ENCODE data around the gene HMGXB4. TPM values are rescaled to one million over a fixed set of nuclear protein-coding genes. Genes with fewer than 3 reads are reported as not detected.
A peak's percentile ranks its signal among the peaks of the same experiment; 100 is the strongest.

The HMGXB4 gene
- total RNA-seq, 1 donor from 2014 or later: 21.4 TPM

GRCh38 chr22:35253946-35254345, 3.3 kb upstream of the HMGXB4 start:
- Mint-ChIP-seq H3K27ac (ENCODE audit: unreplicated experiment) (no peak overlapping the region), H3K36me3 (ENCODE audit: low read depth, unreplicated experiment) (no peaks in the 10 kb centered on the region), H3K4me1 (ENCODE audit: unreplicated experiment) (peaks cover 6% of the 10 kb centered on the region), H3K4me3 (ENCODE audit: unreplicated experiment) (no peak overlapping the region), H3K9me3 (ENCODE audit: unreplicated experiment) (no peaks in the 10 kb centered on the region), H3K27me3 (ENCODE audit: unreplicated experiment) (peaks cover 1% of the 10 kb centered on the region)
- no peak for DNase-seq (ENCODE audit: low spot score)
- no peak for TF ChIP-seq CTCF (IDR thresholded peaks at IDR 0.05; ENCODE audit: unreplicated experiment)

GRCh38 chr22:35257002-35257320, 332 bp upstream of the HMGXB4 start:
- Mint-ChIP-seq H3K4me1 (ENCODE audit: unreplicated experiment) (peaks cover 6% of the 10 kb centered on the region), H3K27me3 (ENCODE audit: unreplicated experiment) (peaks cover 1% of the 10 kb centered on the region), H3K4me3 (ENCODE audit: unreplicated experiment) (peak overlapping the region; percentile 85), H3K9me3 (ENCODE audit: unreplicated experiment) (no peaks in the 10 kb centered on the region), H3K27ac (ENCODE audit: unreplicated experiment) (peak overlapping the region; percentile 68), H3K36me3 (ENCODE audit: low read depth, unreplicated experiment) (no peaks in the 10 kb centered on the region)
- DNase-seq (ENCODE audit: low spot score): no peak
- TF ChIP-seq CTCF (IDR thresholded peaks at IDR 0.05; ENCODE audit: unreplicated experiment): no peak

GRCh38 chr22:35258191-35258988, 1.1 kb downstream of the HMGXB4 start:
- Mint-ChIP-seq H3K36me3 (ENCODE audit: low read depth, unreplicated experiment) (no peaks in the 10 kb centered on the region), H3K4me3 (ENCODE audit: unreplicated experiment) (peak overlapping the region; percentile 94), H3K4me1 (ENCODE audit: unreplicated experiment) (peaks cover 6% of the 10 kb centered on the region), H3K9me3 (ENCODE audit: unreplicated experiment) (no peaks in the 10 kb centered on the region), H3K27me3 (ENCODE audit: unreplicated experiment) (peaks cover 1% of the 10 kb centered on the region), H3K27ac (ENCODE audit: unreplicated experiment) (peak overlapping the region; percentile 80)
- DNase-seq (ENCODE audit: low spot score): peak; percentile 17
- no peak for TF ChIP-seq CTCF (IDR thresholded peaks at IDR 0.05; ENCODE audit: unreplicated experiment)

GRCh38 chr22:35264986-35265385, 7.7 kb downstream of the HMGXB4 start:
- Mint-ChIP-seq H3K9me3 (ENCODE audit: unreplicated experiment) (no peaks in the 10 kb centered on the region), H3K27me3 (ENCODE audit: unreplicated experiment) (no peaks in the 10 kb centered on the region), H3K27ac (ENCODE audit: unreplicated experiment) (no peak overlapping the region), H3K36me3 (ENCODE audit: low read depth, unreplicated experiment) (peaks cover 37% of the 10 kb centered on the region), H3K4me3 (ENCODE audit: unreplicated experiment) (no peak overlapping the region), H3K4me1 (ENCODE audit: unreplicated experiment) (no peaks in the 10 kb centered on the region)
- no peak for TF ChIP-seq CTCF (IDR thresholded peaks at IDR 0.05; ENCODE audit: unreplicated experiment)
- DNase-seq (ENCODE audit: low spot score): no peak

- no peak for TF ChIP-seq CTCF (IDR thresholded peaks at IDR 0.05; ENCODE audit: unreplicated experiment)
- no peaks in the 10 kb centered on the region for H3K4me1 Mint-ChIP-seq (ENCODE audit: unreplicated experiment)
- no peak overlapping the region for H3K27ac Mint-ChIP-seq (ENCODE audit: unreplicated experiment)
- H3K36me3 Mint-ChIP-seq (ENCODE audit: low read depth, unreplicated experiment): peaks cover 37% of the 10 kb centered on the region
- H3K4me3 Mint-ChIP-seq (ENCODE audit: unreplicated experiment): no peak overlapping the region
- no peaks in the 10 kb centered on the region for H3K27me3 Mint-ChIP-seq (ENCODE audit: unreplicated experiment)
- H3K9me3 Mint-ChIP-seq (ENCODE audit: unreplicated experiment): no peaks in the 10 kb centered on the region
- no peak for DNase-seq (ENCODE audit: low spot score)
Measured at GRCh38 chr22:35266277-35266676, 9.0 kb downstream of the HMGXB4 start.
